Activated effector memory CD4-positive, alpha-beta T cell treated with Interleukin-2 at 50 U/mL for 16 hours (primary cell): ENCODE data around the gene EFNA5.
"Not testable (repeated sequence)": the region's sequence is repeated elsewhere in the genome, so short reads cannot be mapped to it uniquely, and the experiment has no call there.

Experiments used
- DNase-seq: peaks from one replicate; pipeline ENCODE4 v3.0.0-alpha.2; 2020

The EFNA5 gene

DNA sequence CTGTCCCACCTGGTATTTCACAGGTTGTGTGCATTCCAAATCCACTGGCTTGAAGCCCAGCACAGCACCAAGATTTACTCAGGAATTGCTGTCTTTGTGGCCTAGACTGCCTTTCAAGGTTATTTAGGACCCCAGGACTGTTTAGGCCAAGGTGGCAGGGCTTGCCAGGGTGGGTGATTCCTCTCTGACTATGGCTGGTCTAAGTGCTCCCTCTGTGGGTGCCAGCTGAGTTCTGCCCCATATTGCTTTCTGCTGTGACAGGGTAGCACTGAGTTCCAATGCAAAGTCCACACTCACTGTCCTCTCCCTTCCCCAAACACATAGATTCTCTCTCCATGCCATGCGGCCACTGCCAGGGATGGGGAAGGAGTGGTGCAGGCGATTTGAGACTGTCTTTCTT lies 318.2 kb downstream of the EFNA5 start:
- no peak for DNase-seq

DNA sequence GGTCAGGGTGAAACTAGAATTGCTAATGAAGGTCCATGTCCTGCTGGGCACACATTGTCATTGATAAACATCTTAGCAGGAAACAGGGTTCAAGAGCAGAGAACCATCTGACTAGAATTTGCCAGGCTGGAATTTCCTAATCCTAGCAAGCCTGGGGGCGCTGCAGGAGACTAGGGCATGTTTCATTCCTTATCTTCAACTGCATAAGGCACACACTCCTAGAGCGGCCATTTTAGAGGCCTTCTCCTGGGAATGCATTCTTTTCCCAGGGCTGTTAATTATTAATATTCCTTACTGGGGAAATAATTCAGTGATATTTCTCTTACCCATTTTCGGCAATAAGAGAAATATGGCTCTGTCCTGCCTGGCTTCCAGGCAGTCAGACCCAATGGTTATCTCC lies 324.2 kb downstream of the EFNA5 start:
- DNase-seq, result not testable (repeated sequence)

DNA sequence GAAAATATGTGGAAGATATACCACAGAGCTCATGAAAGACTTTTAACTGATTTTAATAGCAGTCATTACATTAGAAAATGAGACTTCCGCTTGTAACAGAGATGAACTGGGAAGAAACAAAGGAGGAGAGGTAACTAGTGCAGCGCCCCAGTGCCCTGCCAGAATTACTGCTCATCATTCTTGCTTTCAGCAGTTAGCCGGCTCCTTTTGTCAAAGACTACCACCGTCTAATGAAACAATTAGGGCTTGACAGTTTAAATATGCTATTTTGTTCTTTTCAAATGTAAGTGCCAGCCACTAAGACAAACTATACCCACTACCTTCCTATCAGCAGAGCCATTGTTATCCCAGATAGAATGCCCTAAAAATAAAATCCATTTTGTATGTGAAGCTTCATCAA lies 328.4 kb downstream of the EFNA5 start:
- DNase-seq, result no peak

DNA sequence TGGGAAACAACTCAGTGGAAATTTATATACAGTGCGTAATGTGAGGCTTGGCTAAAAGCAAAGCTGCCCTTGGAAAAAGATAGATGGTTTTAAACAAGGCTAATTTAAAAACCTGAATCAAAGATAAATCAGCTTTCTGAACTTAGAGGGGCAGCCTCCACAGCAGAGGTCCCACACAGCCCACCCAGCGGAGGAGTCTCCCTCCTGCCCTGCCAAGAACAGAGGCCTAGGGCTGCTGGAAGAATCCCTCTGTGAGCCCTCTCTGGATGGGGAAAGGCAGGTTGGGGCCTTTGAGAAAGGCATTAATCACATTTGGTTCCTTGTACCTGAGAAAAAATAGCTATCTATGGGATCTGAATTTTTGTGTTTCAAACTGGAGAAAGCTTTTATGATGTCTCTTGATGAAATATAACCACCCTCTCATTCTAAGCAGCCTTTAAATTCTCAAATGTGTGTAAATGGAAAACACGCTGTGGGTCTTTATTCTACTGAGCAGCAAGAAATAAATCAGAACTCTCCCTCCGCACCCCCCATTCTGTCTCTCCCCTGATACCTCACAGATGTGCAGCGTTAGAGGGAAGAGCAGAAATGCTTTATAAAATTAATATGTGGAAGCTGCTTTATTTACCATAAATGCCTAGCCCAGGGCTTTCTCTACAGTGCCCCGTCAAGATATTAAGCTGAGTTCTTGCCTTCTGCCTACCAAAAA lies 329.2 kb downstream of the EFNA5 start:
- DNase-seq, result no peak

DNA sequence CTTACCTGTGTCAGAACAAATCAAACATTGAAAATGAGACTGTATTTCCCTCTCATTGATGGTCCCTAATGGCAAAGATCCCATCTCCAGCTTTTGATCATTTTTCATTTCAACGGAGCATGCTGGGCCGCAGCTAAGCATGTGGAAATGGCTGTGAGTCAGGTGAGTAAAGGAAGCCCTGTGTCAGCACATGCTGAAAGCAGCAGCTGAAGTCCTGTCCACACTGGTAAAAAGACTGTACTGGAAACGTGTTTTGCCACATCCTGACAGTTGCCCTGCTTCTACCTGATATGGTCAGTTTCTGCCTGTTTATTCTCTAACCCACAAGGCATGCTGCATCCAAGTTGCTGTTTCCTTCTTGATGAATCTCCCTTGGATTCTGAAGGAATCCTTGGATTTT lies 330.1 kb downstream of the EFNA5 start:
- DNase-seq, result no peak

DNA sequence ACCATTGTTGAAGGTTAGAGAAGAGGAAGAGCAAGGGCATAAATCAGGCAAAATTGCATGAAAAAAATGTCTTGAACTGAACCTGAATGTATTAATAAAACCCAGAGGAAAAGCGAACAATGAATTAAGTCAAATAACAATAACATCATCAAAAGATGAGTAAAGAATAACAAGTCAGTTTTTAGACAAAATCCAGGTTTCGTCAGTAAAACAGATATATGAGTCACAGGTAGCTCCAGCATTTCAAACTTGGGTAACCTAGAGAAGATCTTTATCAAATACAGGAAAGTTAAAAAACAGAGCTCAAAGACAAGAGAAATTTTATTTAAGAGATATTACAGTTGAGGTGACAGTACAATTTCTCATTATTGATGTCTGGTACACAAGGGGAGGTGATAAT lies 332.4 kb downstream of the EFNA5 start:
- DNase-seq, result no peak

DNA sequence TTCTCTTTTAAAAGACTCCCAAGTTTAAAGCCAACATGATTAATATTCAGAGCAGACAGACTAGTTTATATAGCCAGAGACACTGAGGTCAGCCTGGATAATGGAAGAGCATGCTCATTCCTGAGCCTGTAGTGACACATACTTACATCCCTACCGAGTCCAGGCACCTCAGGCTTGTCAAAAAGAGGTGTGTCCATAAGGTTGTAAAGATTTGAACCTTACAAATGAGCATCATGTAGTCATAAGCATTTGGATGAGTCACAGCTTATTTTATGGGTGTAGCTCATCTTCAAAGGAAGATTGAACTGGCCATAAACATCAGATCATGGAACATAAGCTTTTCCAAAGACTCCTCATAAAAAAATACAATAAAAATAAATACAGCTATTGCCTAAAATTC lies 333.5 kb downstream of the EFNA5 start:
- no peak for DNase-seq

DNA sequence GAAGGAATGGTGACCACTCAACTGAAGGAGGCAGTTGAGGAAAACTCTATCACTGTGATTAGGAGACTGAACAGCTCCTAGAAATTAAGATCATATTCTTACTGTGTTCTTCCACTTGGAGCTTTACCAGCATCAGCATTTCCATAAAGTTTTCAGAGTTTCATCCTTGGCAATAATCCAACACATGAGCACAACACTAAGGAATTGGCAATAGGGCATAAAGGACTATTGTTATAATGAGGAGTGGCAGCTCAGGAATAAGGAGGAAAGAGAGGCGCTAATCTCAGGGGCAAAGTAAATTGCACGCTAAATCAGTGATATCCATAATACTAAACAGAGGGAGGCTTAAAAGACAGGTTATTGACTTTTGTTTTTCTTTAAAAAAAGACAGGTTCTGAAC lies 338.9 kb downstream of the EFNA5 start:
- DNase-seq, result no peak

DNA sequence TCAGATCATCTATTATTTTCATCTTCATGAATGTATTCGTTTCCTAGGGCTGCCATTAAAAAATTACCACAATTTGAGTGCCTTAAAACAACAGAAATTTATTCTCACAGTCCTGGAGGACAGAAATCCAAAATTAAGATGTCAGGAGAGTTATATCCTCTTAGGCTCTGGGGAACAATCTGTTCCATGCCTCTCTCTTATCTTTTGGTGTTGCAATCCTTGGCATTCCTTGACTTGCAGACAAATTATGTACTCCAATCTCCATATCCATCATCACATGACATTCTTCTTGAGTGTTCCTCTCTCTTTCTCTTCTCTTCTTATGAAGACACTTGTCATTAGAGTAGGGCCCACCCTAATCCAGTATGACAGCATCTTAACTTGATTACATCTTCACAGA lies 339.4 kb downstream of the EFNA5 start:
- no peak for DNase-seq

DNA sequence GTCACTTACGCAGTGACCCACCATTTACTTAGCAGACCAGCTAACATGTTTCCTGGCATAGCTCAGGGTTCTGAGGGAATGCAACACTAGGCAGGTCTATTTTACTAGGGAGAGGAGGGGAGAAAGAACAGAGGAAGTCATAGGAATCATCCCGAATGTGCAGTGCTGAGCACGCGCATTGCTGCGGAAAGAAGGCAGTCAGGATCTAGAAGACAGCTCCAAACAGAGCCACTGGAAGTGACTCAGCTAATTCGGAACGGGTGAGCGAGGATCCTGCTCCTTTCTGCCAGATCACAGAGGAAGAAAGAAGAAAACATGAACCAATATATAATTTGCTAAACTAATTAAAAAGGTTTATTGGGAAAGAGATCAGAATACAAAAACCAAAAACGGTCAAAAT lies 339.8 kb downstream of the EFNA5 start:
- no peak for DNase-seq

DNA sequence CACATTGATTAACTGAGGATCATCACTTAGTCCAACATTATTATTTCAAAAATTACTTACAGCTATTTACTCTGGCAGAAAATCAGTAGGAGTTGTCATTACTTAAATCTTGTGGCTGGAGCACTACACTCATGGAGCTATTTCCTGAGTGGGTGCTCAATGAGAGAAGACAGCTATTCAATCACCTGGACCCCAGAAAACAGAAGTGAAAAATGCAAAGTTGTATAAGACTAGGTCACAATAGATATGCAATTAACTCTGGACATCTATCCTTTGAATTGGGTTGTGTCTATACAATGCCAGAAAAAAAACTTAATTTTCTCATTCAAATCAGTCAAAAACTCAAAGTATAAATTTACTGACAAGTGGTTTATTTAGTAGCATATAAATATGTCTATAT lies 340.9 kb downstream of the EFNA5 start:
- DNase-seq, result no peak
